ENCODE results near the gene SEL1L2.
A peak's percentile ranks its signal among the peaks of the same experiment; 100 is the strongest.

Gene SEL1L2

DNA sequence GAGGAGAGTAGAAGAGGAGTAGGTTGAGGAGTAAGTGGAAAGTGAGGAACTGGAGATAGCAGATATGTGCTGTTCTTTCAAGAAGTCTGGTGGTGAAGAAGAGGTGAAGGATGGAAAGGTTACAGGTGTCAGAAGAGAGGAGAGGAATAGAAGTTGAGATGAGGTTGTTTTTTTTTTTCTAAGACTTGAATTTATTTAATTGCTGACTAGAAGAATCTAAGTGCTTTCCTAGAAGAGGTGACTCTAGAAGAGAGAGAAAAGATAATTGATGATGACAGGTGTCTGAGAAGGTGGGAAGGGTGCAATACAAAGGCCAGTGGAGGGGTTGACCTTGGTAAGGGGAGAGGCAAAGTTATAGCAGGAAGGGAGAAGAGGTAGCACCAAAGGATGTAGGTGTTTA lies 180.0 kb downstream of the SEL1L2 start:
- H3K4me3 ChIP-seq (ENCODE audit: control insufficient read depth, low read depth, low read length) = no peak overlapping the region
- TF ChIP-seq, protein P1, sequence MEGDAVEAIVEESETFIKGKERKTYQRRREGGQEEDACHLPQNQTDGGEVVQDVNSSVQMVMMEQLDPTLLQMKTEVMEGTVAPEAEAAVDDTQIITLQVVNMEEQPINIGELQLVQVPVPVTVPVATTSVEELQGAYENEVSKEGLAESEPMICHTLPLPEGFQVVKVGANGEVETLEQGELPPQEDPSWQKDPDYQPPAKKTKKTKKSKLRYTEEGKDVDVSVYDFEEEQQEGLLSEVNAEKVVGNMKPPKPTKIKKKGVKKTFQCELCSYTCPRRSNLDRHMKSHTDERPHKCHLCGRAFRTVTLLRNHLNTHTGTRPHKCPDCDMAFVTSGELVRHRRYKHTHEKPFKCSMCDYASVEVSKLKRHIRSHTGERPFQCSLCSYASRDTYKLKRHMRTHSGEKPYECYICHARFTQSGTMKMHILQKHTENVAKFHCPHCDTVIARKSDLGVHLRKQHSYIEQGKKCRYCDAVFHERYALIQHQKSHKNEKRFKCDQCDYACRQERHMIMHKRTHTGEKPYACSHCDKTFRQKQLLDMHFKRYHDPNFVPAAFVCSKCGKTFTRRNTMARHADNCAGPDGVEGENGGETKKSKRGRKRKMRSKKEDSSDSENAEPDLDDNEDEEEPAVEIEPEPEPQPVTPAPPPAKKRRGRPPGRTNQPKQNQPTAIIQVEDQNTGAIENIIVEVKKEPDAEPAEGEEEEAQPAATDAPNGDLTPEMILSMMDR (IDR thresholded peaks at IDR 0.05; ENCODE audit: control insufficient read depth, insufficient read depth, low read depth, low read length, missing control alignments) = no peak
- DNase-seq (ENCODE audit: low read depth) = no peak

DNA sequence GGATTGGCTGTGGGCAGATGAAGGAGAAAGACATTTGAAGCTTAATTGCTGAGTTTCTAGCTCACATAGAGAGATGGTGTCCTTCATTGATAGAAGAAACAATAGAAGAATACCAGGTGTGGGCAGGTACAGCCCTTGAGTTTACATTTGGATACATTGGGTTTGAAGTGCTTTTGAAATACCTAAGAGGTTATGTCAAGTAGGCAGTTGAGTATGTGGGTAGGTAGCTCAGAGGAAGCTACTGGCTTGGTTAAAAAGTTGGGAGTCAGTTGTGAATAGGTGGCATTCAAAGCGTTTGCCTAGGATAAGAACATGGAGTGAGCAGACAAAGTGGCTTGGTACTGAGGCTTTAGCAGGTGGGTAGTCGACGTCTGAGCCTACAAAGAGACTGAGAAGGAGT lies 180.6 kb downstream of the SEL1L2 start:
- DNase-seq (ENCODE audit: low read depth) = no peak
- H3K4me3 ChIP-seq (ENCODE audit: control insufficient read depth, low read depth, low read length) = no peak overlapping the region
- TF ChIP-seq, protein P1 (IDR thresholded peaks at IDR 0.05; ENCODE audit: control insufficient read depth, insufficient read depth, low read depth, low read length, missing control alignments) = no peak

DNA sequence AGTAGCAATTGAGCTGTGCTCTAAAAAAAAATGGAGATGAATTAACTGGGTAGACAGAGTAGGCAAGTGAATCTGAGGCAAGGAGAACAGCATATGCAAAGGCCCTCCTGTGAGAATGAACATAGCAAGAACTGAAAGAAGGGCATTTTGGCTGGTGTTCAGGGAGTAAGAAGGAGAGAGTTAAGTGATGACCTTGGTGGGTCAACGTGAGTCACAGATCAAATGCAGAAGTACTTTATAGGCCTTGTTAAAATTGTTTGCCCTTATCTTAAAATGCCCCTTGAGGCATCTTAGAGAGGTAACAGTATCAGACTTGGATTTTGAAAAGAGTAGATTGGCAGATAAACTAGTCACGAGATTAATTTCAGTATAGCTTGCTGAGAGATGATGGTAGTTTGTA lies 181.0 kb downstream of the SEL1L2 start:
- H3K4me3 ChIP-seq (ENCODE audit: control insufficient read depth, low read depth, low read length) = no peak overlapping the region
- TF ChIP-seq, protein P1 (IDR thresholded peaks at IDR 0.05; ENCODE audit: control insufficient read depth, insufficient read depth, low read depth, low read length, missing control alignments) = no peak
- no peak for DNase-seq (ENCODE audit: low read depth)

DNA sequence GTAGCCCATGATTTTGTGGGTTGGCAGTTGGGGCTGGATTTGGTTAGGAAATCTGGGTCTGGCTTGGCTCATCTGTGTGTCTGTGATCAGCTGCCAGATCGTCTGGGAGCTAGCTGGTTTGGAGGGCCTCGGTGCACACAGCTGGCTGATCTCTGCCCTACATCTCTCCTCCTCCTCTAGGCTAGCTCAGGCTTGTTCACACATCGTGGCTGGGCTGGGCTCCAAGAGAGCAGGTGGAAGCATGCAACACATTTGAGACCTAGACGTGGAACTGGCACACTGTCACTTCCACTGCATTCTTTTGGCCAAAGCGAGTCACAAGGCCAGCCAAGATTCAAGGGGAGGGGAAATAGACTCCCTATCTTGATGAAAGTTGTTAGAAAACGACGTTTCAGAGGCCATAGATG lies 189.7 kb downstream of the SEL1L2 start:
- TF ChIP-seq, protein P1 (IDR thresholded peaks at IDR 0.05; ENCODE audit: control insufficient read depth, insufficient read depth, low read depth, low read length, missing control alignments) = no peak
- H3K4me3 ChIP-seq (ENCODE audit: control insufficient read depth, low read depth, low read length) = no peak overlapping the region
- DNase-seq (ENCODE audit: low read depth) = peak; percentile 67

DNA sequence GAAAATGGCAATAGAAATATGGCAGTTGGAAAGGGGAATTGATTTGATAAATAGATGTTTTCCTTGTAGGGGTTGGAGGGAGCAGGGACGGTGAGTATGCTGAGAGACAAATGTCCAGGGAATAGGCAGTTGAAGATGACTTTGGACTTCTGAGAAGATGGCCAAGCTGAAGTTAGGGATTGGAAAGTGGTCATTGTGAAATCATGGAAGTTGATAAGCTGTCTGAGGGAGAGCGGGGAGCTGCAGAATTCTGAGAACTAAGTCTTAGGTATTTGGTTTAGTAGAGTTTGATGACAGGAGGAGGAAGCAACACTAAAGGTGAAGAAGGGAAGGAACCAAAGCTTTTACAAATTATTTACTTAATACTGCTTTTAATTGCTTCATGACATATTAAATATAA lies 190.4 kb downstream of the SEL1L2 start:
- no peak for DNase-seq (ENCODE audit: low read depth)
- no peak overlapping the region for H3K4me3 ChIP-seq (ENCODE audit: control insufficient read depth, low read depth, low read length)
- TF ChIP-seq, protein P1 (IDR thresholded peaks at IDR 0.05; ENCODE audit: control insufficient read depth, insufficient read depth, low read depth, low read length, missing control alignments) = no peak

Data from AG09309 (cell line).